Umbilical cord (tissue), 2 donors: ENCODE results near the gene PLCXD1. TPM values are rescaled to one million over a fixed set of nuclear protein-coding genes. Genes with fewer than 3 reads are reported as not detected.
"Not testable (repeated sequence)": the region's sequence is repeated elsewhere in the genome, so short reads cannot be mapped to it uniquely, and the experiment has no call there.

Source experiments
- DNase-seq: peaks from one replicate; pipeline ENCODE4 v3.0.0-alpha.2; 2015; ENCODE audit warnings: low spot score
- total RNA-seq: library from RNA; depleted of rRNA; stranded (reverse); fragments of >200 nt; gene quantifications from one replicate; pipeline ENCODE4 v1.2.3, GENCODE V29; 2014; ENCODE audit warnings: low replicate concordance; ENCODE audit not compliant: insufficient read depth

PLCXD1 gene
- total RNA-seq, 1 donor from 2014 or later, result 1.4 TPM

DNA sequence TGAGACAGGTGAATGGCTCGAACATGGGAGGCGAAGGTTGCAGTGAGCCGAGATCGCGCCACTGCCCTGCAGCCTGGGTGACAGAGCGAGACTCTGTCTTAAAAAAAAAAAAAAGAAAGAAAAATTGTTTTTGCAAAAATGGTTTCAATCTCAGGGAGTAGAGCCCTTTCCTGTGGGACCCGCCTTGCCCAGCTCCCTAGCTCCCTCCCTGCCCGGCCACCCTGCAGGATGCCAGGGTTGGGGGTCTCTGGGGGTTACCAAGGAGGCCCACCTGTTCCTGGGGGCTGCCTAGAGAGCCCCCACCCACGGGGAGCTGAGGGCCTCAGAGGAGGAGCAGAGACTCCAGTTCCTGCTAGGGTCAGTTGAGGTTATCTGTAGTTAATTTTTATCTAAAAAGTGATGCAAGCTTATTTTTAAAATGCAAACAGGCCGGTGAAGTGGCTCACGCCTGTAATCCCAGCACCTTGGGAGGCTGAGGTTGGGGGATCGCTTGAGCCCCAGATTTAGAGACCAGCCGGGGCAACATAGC, 18.7 kb upstream of the PLCXD1 start:
- no peak for DNase-seq

DNA sequence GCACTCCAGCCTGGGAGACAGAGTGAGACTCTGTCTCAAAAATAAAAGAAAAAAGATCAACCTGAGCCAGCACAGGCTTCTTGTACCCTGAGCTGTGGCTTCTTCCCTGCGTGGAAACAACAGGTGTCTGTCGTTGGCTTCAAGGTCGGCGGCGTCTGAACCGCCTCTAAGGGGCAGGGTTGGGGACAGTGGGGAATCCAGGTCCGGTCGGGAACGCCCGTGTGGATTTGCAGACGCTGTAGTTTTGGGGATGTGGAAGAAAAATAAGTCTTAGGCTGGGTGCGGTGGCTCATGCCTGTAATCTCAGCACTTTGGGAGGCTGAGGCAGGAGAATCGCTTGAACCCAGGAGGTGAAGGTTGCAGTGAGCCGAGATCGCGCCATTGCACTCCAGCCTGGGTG, 17.2 kb upstream of the PLCXD1 start:
- not testable (repeated sequence) for DNase-seq

DNA sequence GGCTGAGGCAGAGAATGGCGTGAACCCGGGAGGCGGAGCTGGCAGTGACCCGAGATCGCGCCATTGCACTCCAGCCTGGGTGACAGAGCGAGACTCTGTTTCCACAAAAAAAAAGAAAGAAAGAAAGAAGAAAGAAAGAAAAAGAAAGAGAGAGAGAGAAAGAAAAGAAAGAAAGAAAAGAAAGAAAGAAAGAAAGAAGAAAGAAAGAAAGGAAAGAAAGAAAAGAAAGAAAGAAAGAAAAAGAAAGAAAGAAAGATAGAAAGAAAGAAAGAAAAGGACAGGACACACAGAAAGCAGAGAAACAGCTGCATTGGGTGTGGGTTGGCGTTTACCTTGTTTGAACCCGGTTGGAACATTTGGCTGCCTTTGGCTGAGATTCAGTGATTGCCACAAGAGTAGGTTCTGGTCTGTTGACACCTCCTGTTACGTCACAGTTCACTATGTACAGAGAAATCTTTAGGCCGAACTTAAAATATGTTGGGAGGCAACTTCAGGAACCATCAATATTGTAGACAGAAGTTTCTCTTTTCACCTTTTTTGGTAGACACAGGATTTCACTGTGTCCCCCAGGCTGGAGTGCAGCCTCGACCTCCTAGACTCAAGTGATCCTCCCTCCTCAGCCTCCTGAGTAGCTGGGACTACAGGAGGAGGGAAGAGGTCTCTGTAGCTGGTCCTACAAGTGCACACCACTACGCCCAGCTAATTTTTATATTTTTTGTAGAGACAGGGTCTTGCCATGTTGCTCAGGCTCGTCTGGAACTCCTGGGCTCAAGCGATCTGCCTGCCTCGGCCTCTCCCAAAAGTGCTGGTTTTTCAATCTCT, 16.3 kb upstream of the PLCXD1 start:
- no peak for DNase-seq

DNA sequence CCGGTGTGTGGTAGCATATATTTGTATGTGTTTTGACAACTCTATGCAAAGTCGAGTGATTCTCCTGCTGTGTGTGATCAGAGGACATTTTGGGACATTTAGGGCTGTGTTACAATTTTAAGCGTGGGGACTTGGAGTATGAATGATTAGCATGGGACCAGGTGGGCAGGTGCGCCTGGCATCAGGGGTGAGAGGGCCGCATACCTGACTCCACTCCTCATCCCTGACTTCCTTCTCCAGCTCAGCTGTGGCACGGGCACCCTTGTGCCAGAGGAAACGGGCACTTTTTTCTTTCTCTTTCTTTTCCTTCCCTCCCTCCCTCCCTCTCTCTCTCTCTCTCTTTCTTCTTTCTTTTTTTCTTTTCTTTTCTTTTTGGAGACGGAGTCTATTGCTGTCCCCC, 15.7 kb upstream of the PLCXD1 start:
- no peak for DNase-seq

DNA sequence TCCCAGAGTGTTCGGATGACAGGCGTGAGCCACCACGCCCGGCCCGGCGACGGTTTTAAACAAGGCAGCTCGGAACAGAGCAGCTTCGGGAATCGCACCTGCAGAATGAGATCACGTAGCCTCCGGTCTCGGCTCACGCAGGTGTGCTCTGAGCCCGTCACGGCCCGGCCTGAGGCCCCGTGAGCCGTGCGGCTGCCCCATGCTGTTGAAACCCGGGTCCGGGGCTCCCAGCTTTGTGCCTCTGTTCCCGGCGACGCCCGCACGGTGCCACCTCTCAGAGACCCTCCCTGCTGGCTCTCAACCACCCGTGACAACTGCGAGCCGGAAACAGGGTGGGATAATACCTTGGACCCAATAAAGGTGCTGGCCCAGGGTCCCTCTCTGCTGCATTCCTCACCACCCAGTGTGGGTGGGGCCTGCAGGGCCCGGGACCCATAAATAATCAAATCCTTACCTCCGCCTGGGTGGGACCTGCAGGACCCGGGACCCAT, 13.4 kb upstream of the PLCXD1 start:
- DNase-seq, result no peak

DNA sequence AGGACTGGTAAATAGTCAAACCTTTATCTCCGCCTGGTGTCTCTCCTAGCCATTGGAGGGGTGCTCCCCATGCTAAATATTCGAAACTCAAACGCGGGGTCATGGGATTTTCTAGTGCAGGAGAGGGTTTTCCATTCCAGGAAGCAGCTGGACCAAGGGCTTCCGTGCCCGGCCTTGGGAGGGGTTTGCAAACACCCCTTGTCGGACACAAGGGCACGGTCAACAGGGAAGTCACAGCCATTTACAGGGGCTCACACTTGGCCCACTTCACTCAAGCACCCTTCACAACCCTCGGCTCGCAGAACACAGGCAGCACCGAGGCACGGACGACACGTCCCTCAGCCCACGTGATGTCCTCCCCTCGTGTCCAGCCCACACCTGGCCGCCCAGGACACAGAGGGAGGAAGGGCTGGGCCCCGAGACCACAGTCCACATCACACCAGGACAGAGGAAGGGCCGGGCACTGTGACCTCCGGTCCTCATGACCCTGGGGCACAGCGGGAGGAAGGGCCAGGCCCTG, 10.3 kb upstream of the PLCXD1 start:
- no peak for DNase-seq

DNA sequence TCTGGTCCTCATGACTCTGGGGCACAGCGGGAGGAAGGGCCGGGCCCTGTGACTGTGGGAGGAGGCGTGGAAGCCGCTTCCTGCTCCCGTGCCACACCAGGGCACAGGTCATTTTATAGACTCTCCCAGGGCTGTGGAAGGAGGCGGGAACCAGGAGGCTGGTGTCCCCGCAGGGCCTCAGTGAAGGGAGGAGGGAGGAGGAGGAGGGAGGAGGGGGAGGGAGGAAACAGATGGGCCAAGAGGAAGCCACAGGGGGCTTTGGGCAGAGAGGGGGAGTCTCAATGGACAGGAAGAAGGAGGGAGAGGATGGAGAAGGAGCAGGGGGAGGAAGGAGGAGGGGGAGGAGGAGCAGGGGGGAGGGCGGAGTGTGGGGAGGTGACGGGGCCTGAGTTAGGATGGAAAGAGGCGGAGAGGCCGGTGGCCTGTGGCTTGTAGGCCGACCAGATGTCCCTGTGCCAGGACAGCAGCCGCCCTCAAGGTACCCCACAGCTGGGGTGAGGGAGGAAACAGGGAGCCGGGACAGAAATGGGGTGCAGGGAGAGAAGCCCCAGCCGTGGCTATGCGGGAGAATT, 6.2 kb upstream of the PLCXD1 start:
- DNase-seq, result no peak

DNA sequence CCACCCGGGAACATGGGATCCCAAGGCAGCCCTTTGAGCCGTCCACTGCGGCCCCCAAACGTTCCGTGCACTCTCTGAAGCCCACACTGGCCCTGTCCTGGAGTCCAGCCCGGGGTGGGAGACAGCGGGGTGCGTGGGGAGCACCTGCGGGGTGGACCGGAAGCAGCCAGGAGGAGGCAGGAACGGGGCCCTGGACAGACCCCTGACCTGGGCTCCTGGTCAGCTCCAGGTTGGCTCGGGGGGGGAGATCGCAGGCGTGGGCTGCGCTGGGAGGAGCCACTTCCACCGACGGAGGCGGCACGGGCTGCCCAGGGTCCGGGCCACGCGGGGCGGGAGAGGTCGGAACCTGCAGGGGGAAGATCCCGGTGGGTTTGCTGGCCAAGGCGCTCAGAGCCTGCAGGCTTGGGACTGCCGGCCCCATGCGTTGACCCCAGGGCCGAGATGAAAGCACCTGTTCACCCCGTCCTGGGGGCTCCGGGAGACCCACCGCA, 5.7 kb upstream of the PLCXD1 start:
- no peak for DNase-seq

DNA sequence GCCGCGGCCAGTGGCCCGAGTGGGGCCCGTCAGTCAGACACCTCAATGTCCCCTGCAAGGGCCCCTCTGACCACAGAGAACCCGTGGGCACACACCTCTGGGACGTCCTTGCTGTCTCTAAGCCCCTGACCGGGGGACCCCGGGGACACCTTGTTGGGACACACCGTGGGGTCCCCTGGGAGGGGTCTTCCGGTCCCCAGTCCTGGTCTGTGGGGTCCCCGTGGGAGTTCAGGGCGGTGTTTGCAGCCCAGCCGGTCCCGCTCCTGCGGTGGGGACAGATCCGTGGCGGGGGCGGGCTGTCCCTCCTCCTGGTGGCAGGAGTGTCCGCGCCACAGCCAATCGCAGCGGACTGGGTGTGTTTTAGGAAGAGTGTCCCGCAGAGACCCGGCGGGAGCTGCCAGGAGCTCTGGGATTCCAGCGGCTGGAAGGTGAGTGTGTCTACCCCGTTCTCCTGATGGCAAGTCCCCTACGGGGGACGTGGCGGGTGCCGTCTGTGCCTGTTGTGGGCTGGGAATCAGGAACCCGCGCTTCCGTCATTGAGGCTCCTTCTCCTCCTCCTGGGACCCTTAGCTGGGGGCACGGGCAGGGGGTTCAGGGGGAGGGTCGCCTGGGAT, 5.1 kb upstream of the PLCXD1 start:
- DNase-seq, result peak; percentile 25

DNA sequence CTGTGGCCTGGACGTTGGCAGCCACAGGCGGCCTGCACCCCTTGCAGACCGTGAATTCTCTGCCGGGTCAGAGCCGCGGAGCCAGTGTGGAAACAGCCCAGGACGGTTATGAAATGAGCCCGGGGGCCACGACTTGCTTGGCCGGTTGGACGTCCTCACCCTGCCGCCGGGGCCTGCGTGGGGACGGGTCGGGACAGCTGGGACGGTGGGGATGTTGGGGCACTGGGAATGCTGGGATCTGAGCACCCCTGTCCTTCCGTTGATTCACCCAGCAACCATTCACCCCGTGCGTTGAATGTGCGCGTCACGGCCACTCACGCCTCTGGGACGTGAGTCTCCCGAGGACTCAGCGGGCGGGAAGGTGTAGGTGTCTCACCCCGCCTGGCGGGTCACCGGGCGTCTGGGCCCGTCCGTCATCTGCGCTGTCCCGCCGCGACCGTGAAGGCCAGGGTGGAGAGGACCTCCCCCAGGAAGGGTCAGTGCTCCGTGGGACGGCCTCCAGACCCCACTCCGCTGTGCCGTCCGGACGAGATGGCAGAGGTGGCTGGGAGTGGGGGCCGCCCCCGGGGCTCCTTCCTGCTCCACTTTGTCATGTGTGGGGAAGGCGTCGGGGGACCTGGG, 4.5 kb upstream of the PLCXD1 start:
- peak; percentile 19 for DNase-seq

DNA sequence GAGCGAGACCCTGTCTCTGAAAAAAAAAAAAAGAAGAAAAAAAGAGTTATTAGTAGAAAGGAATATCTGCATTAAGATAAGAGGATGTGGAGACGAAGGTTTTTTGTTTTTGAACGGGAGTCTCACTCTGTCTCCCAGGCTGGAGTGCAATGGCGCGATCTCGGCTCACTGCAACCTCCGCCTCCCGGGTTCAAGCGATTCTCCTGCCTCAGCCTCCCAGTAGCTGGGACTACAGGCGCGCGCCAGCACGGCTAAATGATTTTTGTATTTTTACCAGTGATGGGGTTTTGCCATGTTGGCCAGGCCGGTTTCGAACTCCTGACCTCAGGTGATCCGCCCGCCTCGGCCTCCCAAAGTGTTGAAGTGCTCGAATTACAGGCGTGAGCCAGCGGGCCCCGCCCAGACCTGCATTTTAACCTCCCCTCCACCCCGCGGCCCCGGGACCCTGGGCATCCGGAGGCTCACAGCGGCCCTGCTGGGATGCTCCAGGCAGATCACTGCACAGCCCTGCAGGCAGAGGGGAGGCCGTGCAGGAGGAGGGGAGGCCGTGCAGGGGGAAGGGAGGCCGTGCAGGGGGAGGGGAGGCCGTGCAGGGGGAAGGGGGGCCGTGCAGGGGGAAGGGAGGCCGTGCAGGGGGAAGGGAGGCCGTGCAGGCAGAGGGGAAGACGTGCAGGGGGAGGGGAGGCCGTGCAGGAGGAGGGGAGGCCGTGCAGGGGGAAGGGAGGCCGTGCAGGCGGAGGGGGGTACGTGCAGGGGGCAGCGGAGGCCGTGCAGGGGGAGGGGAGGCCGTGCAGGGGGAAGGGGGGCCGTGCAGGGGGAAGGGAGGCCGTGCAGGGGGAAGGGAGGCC, 1.2 kb upstream of the PLCXD1 start:
- DNase-seq, result not testable (repeated sequence)

DNA sequence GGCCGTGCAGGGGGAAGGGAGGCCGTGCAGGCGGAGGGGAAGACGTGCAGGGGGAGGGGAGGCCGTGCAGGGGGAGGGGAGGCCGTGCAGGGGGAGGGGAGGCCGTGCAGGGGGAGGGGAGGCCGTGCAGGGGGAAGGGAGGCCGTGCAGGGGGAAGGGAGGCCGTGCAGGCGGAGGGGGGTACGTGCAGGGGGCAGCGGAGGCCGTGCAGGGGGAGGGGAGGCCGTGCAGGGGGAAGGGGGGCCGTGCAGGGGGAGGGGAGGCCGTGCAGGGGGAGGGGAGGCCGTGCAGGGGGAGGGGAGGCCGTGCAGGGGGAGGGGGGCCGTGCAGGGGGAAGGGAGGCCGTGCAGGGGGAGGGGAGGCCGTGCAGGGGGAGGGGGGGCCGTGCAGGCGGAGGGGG, 459 bp upstream of the PLCXD1 start:
- not testable (repeated sequence) for DNase-seq

DNA sequence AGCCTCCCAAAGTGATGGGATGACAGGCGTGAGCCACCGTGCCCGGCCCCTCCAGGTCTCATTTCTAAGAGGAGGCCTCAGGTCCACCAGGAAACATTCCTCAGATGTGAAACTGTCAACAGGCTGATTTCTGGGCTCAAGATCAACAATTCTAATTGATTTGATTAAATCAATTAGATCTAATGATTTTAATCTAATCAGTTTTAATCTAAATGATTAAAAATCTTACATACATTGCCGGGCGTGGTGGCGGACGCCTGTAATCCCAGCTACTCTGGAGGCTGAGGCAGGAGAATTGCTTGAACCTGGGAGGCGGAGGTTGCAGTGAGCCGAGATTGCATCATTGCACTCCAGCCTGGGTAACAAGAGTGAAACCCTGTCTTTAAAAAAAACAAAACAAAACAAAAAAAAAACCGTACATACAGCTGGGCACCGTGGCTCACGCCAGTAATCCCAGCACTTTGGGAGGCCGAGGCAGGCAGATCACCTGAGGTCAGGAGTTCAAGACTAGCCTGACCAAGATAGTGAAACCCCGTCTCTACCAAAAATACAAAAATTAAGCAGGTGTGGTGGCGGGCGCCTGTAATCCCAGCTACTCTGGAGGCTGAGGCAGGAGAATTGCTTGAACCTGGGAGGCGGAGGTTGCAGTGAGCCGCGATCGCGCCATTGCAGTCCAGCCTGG, 960 bp downstream of the PLCXD1 start:
- DNase-seq, result not testable (repeated sequence)

DNA sequence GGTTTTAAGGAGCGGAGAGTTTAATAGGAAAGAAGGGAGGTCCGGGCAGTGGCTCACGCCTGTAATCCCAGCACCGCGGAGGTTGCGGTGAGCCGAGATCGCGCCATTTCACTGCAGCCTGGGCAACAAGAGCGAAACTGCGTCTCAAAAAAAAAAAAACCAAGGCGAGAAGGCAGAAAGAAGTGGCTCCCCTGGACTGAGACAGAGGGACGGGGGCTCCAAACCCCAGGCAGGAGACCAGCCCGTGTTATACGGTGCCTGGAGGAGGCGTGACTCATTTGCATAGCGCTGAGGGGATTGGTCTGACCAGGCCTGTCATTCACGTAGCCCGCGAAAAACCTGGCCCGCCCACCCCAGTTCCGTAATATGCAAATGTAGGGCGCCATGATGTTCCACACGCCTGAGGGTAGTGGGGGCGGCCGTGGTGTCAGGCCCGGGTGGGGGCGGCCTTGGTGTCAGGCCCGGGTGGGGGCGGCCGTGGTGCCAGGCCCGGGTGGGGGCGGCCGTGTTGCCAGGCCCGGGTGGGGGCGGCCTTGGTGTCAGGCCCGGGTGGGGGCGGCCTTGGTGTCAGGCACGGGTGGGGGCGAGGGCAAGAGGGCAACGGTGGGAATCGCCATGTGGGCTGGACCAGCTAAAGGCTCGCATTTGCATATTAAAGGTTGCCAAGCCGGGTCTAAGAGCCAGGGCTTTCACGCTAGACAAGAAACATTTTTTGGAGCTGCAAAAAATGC, 2.1 kb downstream of the PLCXD1 start:
- DNase-seq, result peak; percentile 94

DNA sequence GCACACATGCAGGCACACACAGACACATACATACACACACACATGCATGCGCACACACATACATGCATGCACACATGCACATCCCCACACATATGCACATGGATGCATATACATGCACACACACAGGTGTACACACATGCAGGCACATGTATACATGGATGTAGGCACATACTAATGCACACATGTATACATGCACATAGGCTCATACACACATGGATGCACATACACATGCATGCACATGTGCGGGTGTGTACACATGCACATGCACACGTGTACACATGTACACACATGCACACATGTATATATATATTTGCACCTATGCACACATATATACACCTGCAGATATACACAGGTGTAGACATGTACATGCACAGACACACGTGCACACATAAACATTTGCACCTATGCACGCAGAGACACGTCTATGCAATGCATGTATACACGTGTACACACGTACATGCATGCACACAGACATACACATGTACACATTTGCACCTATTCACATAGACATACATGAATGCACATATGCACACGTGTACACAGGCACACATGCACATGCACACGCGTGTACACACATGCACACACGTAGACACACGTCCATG, 4.0 kb downstream of the PLCXD1 start:
- no peak for DNase-seq

DNA sequence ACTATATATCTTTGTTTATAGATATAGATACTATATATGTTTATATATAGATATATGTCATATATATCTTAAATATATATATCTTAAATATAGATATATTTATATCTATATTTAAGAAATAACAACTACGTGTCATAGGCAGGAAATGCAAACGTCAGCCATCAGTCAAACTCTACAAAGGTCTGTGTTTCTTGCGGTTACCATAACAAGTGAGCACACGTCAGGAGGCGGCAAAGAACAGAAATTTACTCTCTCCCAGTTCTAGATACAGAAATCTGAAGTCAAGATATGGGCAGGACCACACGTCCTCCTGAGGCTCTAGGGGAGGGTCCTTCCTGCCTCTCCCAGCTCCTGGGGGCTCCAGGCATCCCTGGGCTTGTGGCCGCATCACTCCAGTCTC, 6.5 kb downstream of the PLCXD1 start:
- no peak for DNase-seq

DNA sequence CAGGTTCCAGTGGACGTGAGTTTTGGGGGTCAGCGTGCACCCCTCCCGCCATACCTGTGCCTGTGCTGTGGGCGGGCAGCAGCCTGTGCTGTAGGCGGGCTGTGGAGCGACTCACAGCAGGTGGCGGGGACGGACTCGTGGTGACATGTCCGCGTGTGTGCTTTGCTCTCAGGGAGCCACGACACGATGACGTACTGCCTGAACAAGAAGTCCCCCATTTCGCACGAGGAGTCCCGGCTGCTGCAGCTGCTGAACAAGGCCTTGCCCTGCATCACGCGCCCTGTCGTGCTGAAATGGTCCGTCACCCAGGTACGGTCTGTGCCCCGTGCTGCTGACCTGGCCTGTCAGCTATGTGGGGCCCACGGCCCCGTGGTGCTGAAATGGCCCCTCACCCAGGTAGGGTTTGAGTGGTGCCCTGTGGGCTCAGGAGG, 7.4 kb downstream of the PLCXD1 start:
- DNase-seq, result no peak

DNA sequence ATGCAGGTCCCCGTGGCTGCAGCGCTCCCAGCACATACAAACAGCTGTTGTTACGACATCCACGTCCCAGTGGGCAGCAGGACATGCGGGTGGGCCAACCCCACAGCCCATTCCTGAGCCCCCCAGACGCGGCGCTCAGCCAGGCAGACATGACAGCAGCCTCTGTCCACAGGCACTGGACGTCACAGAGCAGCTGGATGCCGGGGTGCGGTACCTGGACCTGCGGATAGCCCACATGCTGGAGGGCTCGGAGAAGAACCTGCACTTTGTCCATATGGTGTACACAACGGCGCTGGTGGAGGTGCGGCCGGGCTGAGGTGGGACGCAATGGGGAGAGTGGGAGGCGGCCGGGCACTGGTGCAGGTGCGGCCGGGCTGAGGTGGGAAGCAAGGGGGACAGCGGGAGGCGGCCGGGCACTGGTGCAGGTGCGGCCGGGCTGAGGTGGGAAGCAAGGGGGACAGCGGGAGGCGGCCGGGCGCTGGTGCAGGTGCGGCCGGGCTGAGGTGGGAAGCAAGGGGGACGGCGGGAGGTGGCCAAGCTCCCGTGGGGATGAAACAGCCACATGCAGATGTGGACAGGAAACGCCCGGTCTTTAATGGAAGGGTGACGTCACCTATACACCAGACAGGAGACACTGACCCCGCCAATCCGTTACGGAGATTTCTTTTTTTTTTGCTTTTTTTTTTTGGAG, 9.4 kb downstream of the PLCXD1 start:
- DNase-seq, result no peak
